Duodenal mucosa (tissue), 2 donors: ENCODE data around the gene ELAVL3.
"Not testable (repeated sequence)": the region's sequence is repeated elsewhere in the genome, so short reads cannot be mapped to it uniquely, and the experiment has no call there.

Experiments
- H3K27ac ChIP-seq: one replicate; pipeline ENCODE4 v1.7.0; 2013; ENCODE audit warnings: low read depth, low read length
- H3K27me3 ChIP-seq, 2 donors: one replicate each; pipeline ENCODE4 v1.7.0; 2013; ENCODE audit warnings: low read length in 2 of 2, control low read depth in 1 of 2; ENCODE audit not compliant: insufficient read depth in 2 of 2, control insufficient read depth in 1 of 2
- H3K36me3 ChIP-seq, 2 donors: one replicate each; pipeline ENCODE4 v1.7.0; 2013; ENCODE audit warnings: low read length in 2 of 2, control low read depth in 1 of 2; ENCODE audit not compliant: insufficient read depth in 2 of 2, control insufficient read depth in 1 of 2
- H3K4me1 ChIP-seq, 2 donors: one replicate each; pipeline ENCODE4 v1.7.0; 2013; ENCODE audit warnings: low read length in 2 of 2, control low read depth in 1 of 2; ENCODE audit not compliant: insufficient read depth in 2 of 2, control insufficient read depth in 1 of 2
- H3K4me3 ChIP-seq, 2 donors: one replicate each; pipeline ENCODE4 v1.7.0; 2013; ENCODE audit warnings: low read length in 2 of 2, low read depth in 1 of 2
- H3K9ac ChIP-seq, 2 donors: one replicate each; pipeline ENCODE4 v1.7.0; 2013; ENCODE audit warnings: low read length in 2 of 2, low read depth in 1 of 2
- H3K9me3 ChIP-seq, 2 donors: one replicate each; pipeline ENCODE4 v1.7.0; 2013; ENCODE audit warnings: low read length in 2 of 2, control low read depth in 1 of 2; ENCODE audit not compliant: control insufficient read depth in 1 of 2

Gene ELAVL3

GRCh38 chr19:11458912-11459311 is 21.9 kb downstream of the ELAVL3 start:
- H3K27me3 ChIP-seq, H3K4me1 ChIP-seq, H3K9me3 ChIP-seq, H3K4me3 ChIP-seq, H3K9ac ChIP-seq, H3K27ac ChIP-seq, H3K36me3 ChIP-seq: not testable (repeated sequence)

GRCh38 chr19:11458236-11458900 is 22.5 kb downstream of the ELAVL3 start:
- Histone ChIP-seq H3K9ac (no peak overlapping the region), H3K9me3 (no peaks in the 10 kb centered on the region), H3K27me3 (no peaks in the 10 kb centered on the region), H3K4me3 (no peak overlapping the region), H3K4me1 (no peaks in the 10 kb centered on the region), H3K27ac (no peak overlapping the region), H3K36me3 (no peaks in the 10 kb centered on the region)

GRCh38 chr19:11457831-11458230 is 23.0 kb downstream of the ELAVL3 start:
- Histone ChIP-seq H3K4me1 (no peaks in the 10 kb centered on the region), H3K9ac (no peak overlapping the region), H3K36me3 (no peaks in the 10 kb centered on the region), H3K27me3 (no peaks in the 10 kb centered on the region), H3K9me3 (no peaks in the 10 kb centered on the region), H3K4me3 (no peak overlapping the region), H3K27ac (no peak overlapping the region)

GRCh38 chr19:11457115-11457514 is 23.7 kb downstream of the ELAVL3 start:
- H3K9ac ChIP-seq, result no peak overlapping the region
- no peaks in the 10 kb centered on the region for H3K36me3 ChIP-seq
- H3K4me1 ChIP-seq, result no peaks in the 10 kb centered on the region

GRCh38 chr19:11456659-11457058 is 24.2 kb downstream of the ELAVL3 start:
- Histone ChIP-seq H3K36me3 (no peaks in the 10 kb centered on the region), H3K27ac (no peak overlapping the region), H3K9ac (no peak overlapping the region), H3K9me3 (no peaks in the 10 kb centered on the region), H3K4me1 (no peaks in the 10 kb centered on the region), H3K4me3 (no peak overlapping the region), H3K27me3 (no peaks in the 10 kb centered on the region)

More at GRCh38 chr19:11457115-11457514, 23.7 kb downstream of the ELAVL3 start:
- Histone ChIP-seq H3K27ac (no peak overlapping the region), H3K4me3 (no peak overlapping the region), H3K27me3 (no peaks in the 10 kb centered on the region), H3K9me3 (no peaks in the 10 kb centered on the region)

- H3K4me1 ChIP-seq, H3K27me3 ChIP-seq, H3K9me3 ChIP-seq, H3K4me3 ChIP-seq, H3K27ac ChIP-seq, H3K9ac ChIP-seq, H3K36me3 ChIP-seq: not testable (repeated sequence)
Observed at GRCh38 chr19:11455233-11455554, 25.7 kb downstream of the ELAVL3 start.

- no peak overlapping the region for H3K27ac ChIP-seq
- H3K4me3 ChIP-seq, result no peak overlapping the region
- H3K9ac ChIP-seq, result no peak overlapping the region
- H3K27me3 ChIP-seq, result no peaks in the 10 kb centered on the region
- peaks cover 0 to 14% of the 10 kb centered on the region in 2 donors for H3K36me3 ChIP-seq
- no peaks in the 10 kb centered on the region for H3K9me3 ChIP-seq
- no peaks in the 10 kb centered on the region for H3K4me1 ChIP-seq
Observed at GRCh38 chr19:11453468-11454341, 27.1 kb downstream of the ELAVL3 start.

- no peaks in the 10 kb centered on the region for H3K4me1 ChIP-seq
- no peak overlapping the region for H3K4me3 ChIP-seq
- H3K27me3 ChIP-seq, result no peaks in the 10 kb centered on the region
- no peak overlapping the region for H3K27ac ChIP-seq
- H3K9ac ChIP-seq, result no peak overlapping the region
- peaks cover 0 to 23% of the 10 kb centered on the region in 2 donors for H3K36me3 ChIP-seq
- H3K9me3 ChIP-seq, result no peaks in the 10 kb centered on the region
Observed at GRCh38 chr19:11452620-11453310, 28.1 kb downstream of the ELAVL3 start.

GRCh38 chr19:11451871-11452619 is 28.8 kb downstream of the ELAVL3 start:
- Histone ChIP-seq H3K36me3 (peaks cover 0 to 31% of the 10 kb centered on the region in 2 donors), H3K27ac (no peak overlapping the region), H3K27me3 (no peaks in the 10 kb centered on the region), H3K4me3 (no peak overlapping the region), H3K9ac (no peak overlapping the region), H3K4me1 (no peaks in the 10 kb centered on the region), H3K9me3 (no peaks in the 10 kb centered on the region)
